HepG2 (cell line): Measurements from ENCODE around the gene HDAC8. TPM values are rescaled to one million over a fixed set of nuclear protein-coding genes. Genes with fewer than 3 reads are reported as not detected.

ENCODE experiments used
- ATAC-seq: fragments of 200-7000 bp; cut with Tn5 transposase; 3 replicates; pipeline ENCODE4 v1.9.1; 2020; ENCODE audit warnings: mild to moderate bottlenecking, moderate library complexity
- BruUV-seq: library from RNA; stranded (reverse); fragments of 400-500 nt; replicated peaks from 2 replicates; lab custom pipeline; 2021; lab: Mats Ljungman, UMichigan
- CTCF ChIA-PET: fragments of 300-600 bp; formaldehyde crosslinking; extraction: SDS; loops from one replicate; lab custom pipeline; 2021; ENCODE audit warnings: low total read pairs, inconsistent platforms, low intra/inter-chr PET ratio; lab: Yijun Ruan, JAX
- POLR2A ChIA-PET: fragments of 350-600 bp; sonication (Branson Sonifier 250); formaldehyde crosslinking; loops from one replicate; lab custom pipeline; 2020; ENCODE audit warnings: antibody characterized with exemption, inconsistent platforms; lab: Yijun Ruan, JAX
- DNase-seq: peaks from one replicate; pipeline ENCODE4 v3.0.0-alpha.2; 2015; ENCODE audit warnings: low spot score
- FAIRE-seq: peaks from 3 replicates; lab custom pipeline; 2011; peaks lifted over from hg19 to GRCh38; lab: Jason Lieb, UNC
- H2AFZ ChIP-seq: one replicate; pipeline ENCODE4 v1.6.1; 2011; ENCODE audit warnings: low read length, inconsistent platforms
- H3K27ac ChIP-seq: fragments of 300-600 bp; 3 replicates; pipeline ENCODE4 v1.8.0; 2011; ENCODE audit warnings: mixed run types, mild to moderate bottlenecking, mixed read lengths, low read length, inconsistent platforms; ENCODE audit not compliant: insufficient read depth; ENCODE audit errors: extremely low read length
- H3K27me3 ChIP-seq, 2 experiments: fragments of 200-600 bp in 1 of 2; 2 replicates in 1 of 2; 3 replicates in 1 of 2; pipeline versions ENCODE4 v1.6.0 to v1.8.0; 2011; ENCODE audit warnings: low read length in 2 of 2, mild to moderate bottlenecking in 2 of 2, moderate library complexity in 2 of 2, inconsistent platforms in 1 of 2; ENCODE audit not compliant: insufficient read depth in 2 of 2, control insufficient read depth in 1 of 2
- H3K36me3 ChIP-seq, 2 experiments: fragments of 200-600 bp in 1 of 2; replicated peaks in 1 of 2; 2 replicates in 1 of 2; 3 replicates in 1 of 2; pipeline versions ENCODE4 v1.5.1 to v1.8.0; 2011; ENCODE audit warnings: low read length in 2 of 2, inconsistent platforms in 1 of 2; ENCODE audit not compliant: insufficient read depth in 2 of 2, control insufficient read depth in 1 of 2
- H3K4me1 ChIP-seq: 2 replicates; pipeline ENCODE4 v1.5.1; 2012; ENCODE audit warnings: low read length, inconsistent platforms; ENCODE audit not compliant: insufficient read depth
- H3K4me2 ChIP-seq: 2 replicates; pipeline ENCODE4 v1.6.0; 2011; ENCODE audit warnings: low read depth, low read length, inconsistent platforms
- H3K4me3 ChIP-seq, 3 experiments: fragments of 200-600 bp in 1 of 3; sonication (generic), shearing (Covaris generic) in 1 of 3; replicated peaks in 1 of 3; 2 replicates each; pipeline ENCODE4 v1.5.1; 2011 to 2016; ENCODE audit warnings: low read length in 3 of 3, inconsistent platforms in 2 of 3, low read depth in 2 of 3, mild to moderate bottlenecking in 2 of 3, control low read depth in 1 of 3, mixed read lengths in 1 of 3; ENCODE audit not compliant: insufficient read depth in 1 of 3
- H3K79me2 ChIP-seq: one replicate; pipeline ENCODE4 v1.6.1; 2011; ENCODE audit warnings: low read length, inconsistent platforms; ENCODE audit not compliant: insufficient read depth
- H3K9ac ChIP-seq: 2 replicates; pipeline ENCODE4 v1.6.0; 2011; ENCODE audit warnings: mild to moderate bottlenecking, low read depth, low read length, inconsistent platforms; ENCODE audit not compliant: insufficient read depth
- H3K9me3 ChIP-seq: 2 replicates; pipeline ENCODE4 v1.5.1; 2012; ENCODE audit warnings: mild to moderate bottlenecking, low read length
- H4K20me1 ChIP-seq: 2 replicates; pipeline ENCODE4 v1.6.0; 2011; ENCODE audit warnings: inconsistent platforms, mild to moderate bottlenecking, low read length, moderate library complexity; ENCODE audit not compliant: insufficient read depth
- AKAP8 ChIP-seq: sonication (generic); formaldehyde crosslinking; IDR thresholded peaks from 2 replicates; pipeline ENCODE4 v1.5.1; 2020; ENCODE audit warnings: mild to moderate bottlenecking, missing genetic modification reagents
- DMAP1 ChIP-seq: IDR thresholded peaks from 2 replicates; pipeline ENCODE4 v1.6.1; 2016
- FOXK2 ChIP-seq: fragments of 450-650 bp; IDR thresholded peaks from 2 replicates; pipeline ENCODE4 v1.6.1; 2016
- FOXM1 ChIP-seq: sonication (generic); formaldehyde crosslinking; IDR thresholded peaks from 2 replicates; pipeline ENCODE4 v1.5.0; 2020; ENCODE audit warnings: missing genetic modification reagents
- HOXA5 ChIP-seq: sonication (generic); formaldehyde crosslinking; IDR thresholded peaks from 2 replicates; pipeline ENCODE4 v1.4.0; 2020; ENCODE audit warnings: missing genetic modification reagents
- HOXA7 ChIP-seq: sonication (generic); formaldehyde crosslinking; IDR thresholded peaks from 2 replicates; pipeline ENCODE4 v1.8.1; 2022; ENCODE audit warnings: mild to moderate bottlenecking, missing genetic modification reagents, moderate library complexity
- NFATC3 ChIP-seq: sonication (generic); formaldehyde crosslinking; IDR thresholded peaks from 2 replicates; pipeline ENCODE4 v1.5.1; 2020; ENCODE audit warnings: mild to moderate bottlenecking, missing genetic modification reagents
- NFYB ChIP-seq: sonication (generic); formaldehyde crosslinking; IDR thresholded peaks from 2 replicates; pipeline ENCODE4 v1.4.0; 2020; ENCODE audit warnings: missing genetic modification reagents
- RAD51 ChIP-seq: fragments of 450-650 bp; IDR thresholded peaks from 2 replicates; pipeline ENCODE4 v1.6.1; 2016; ENCODE audit warnings: borderline replicate concordance
- RBM22 ChIP-seq: fragments of 200-400 bp; formaldehyde crosslinking; optimal IDR thresholded peaks from 2 replicates; pipeline ENCODE3; 2017; ENCODE audit warnings: mild to moderate bottlenecking, low read length, moderate library complexity
- TSC22D2 ChIP-seq: sonication (generic); formaldehyde crosslinking; IDR thresholded peaks from 2 replicates; pipeline ENCODE4 v1.5.1; 2020; ENCODE audit warnings: missing genetic modification reagents, mild to moderate bottlenecking, borderline replicate concordance
- USF2 ChIP-seq, 2 experiments: sonication (generic) in 1 of 2; formaldehyde crosslinking in 1 of 2; IDR thresholded peaks; 2 replicates each; pipeline versions ENCODE4 v1.5.1 to v1.6.1; 2011 to 2020; ENCODE audit warnings: borderline replicate concordance in 1 of 2, low read depth in 1 of 2, low read length in 1 of 2, mild to moderate bottlenecking in 1 of 2, missing genetic modification reagents in 1 of 2, moderate library complexity in 1 of 2
- ZBTB38 ChIP-seq: sonication (generic); formaldehyde crosslinking; IDR thresholded peaks from 2 replicates; pipeline ENCODE4 v1.5.1; 2020; ENCODE audit warnings: mild to moderate bottlenecking, missing genetic modification reagents
- ZNF121 ChIP-seq: sonication (generic); formaldehyde crosslinking; IDR thresholded peaks from 2 replicates; pipeline ENCODE4 v1.5.0; 2020; ENCODE audit warnings: mild to moderate bottlenecking, missing genetic modification reagents
- ZNF354B ChIP-seq: sonication (generic); formaldehyde crosslinking; IDR thresholded peaks from 2 replicates; pipeline ENCODE4 v1.8.0; 2022; ENCODE audit warnings: mild to moderate bottlenecking, missing genetic modification reagents
- ZNF704 ChIP-seq: sonication (generic); formaldehyde crosslinking; IDR thresholded peaks from 2 replicates; pipeline ENCODE4 v1.8.1; 2023; ENCODE audit warnings: mild to moderate bottlenecking, inconsistent platforms, moderate library complexity, missing genetic modification reagents, borderline replicate concordance
- WGBS: methylation state at CpG from one replicate; pipeline ENCODE4 v1.1.6; 2017; ENCODE audit warnings: low lambda C conversion rate; 5-methylcytosine and 5-hydroxymethylcytosine counted together
- in situ Hi-C: cut with HindIII; loops from 2 replicates; pipeline ENCODE4 v1.10.0; 2017; ENCODE audit warnings: low pct_unique_long_range_greater_than_20kb; ENCODE audit not compliant: extremely low pct_ligation_motif_present
- intact Hi-C: fragments of 100-400 bp; cut with micrococcal nuclease; formaldehyde crosslinking; loops from one replicate; pipeline ENCODE4 v1.10.0; 2022; ENCODE audit not compliant: unreplicated experiment
- polyA plus RNA-seq, 8 experiments: library from polyadenylated mRNA; depleted of rRNA in 3 of 8; stranded (reverse) in 7 of 8; unstranded in 1 of 8; fragments of >200 nt; fragmentation: Illumina TruSeq in 4 of 8; extraction: Trizol in 4 of 8; gene quantifications; 2 replicates each; pipeline versions ENCODE4 v1.2.1 to v1.2.3, GENCODE V29; 2011 to 2016; ENCODE audit warnings: low read depth in 4 of 8, missing spikeins in 1 of 8, mixed read lengths in 1 of 8; ENCODE audit not compliant: insufficient read depth in 1 of 8
- total RNA-seq, 5 experiments: library from RNA; depleted of rRNA; stranded (reverse); fragments of >200 nt; fragmentation: Illumina TruSeq; extraction: Trizol; gene quantifications; 2 replicates each; pipeline ENCODE4 v1.2.3, GENCODE V29; 2016; ENCODE audit warnings: low read depth in 1 of 5

The HDAC8 gene
- total and polyA plus RNA-seq, 2 of the 13 experiments (the other 11 are each of a cell fraction or from before 2014, with no cell fraction given): 13.7 to 28.6 TPM

- Histone ChIP-seq H3K36me3 (no peaks in the 10 kb centered on the region), H3K27me3 (no peaks in the 10 kb centered on the region), H3K9ac (no peak overlapping the region), H3K4me2 (no peak overlapping the region), H4K20me1 (no peaks in the 10 kb centered on the region), H3K4me1 (no peaks in the 10 kb centered on the region), H3K27ac (no peak overlapping the region), H3K79me2 (no peaks in the 10 kb centered on the region), H3K9me3 (no peaks in the 10 kb centered on the region), H2AFZ (no peak overlapping the region), H3K4me3 (no peak overlapping the region)
- BruUV-seq: no TSS peak
- in situ Hi-C loops (no loop called here), intact Hi-C loops (no loop called here)
- ATAC-seq (no peak), DNase-seq (no peak), FAIRE-seq (no peak)
- 90% methylated on average over 8 of the region's 8 CpGs for WGBS
- ChIA-PET CTCF (no interaction called here), POLR2A (no interaction called here)
- TF ChIP-seq DMAP1 (CRISPR knock-in tag) (no peak), ZBTB38 (CRISPR knock-in tag) (no peak), HOXA7 (CRISPR knock-in tag) (no peak), USF2 (IDR thresholded peaks at IDR 0.05; ENCODE audit: low read depth, low read length) (no peak), USF2 (CRISPR knock-in tag; IDR thresholded peaks at IDR 0.05; ENCODE audit: borderline replicate concordance) (no peak), ZNF354B (no peak), HOXA5 (no peak), FOXK2 (no peak), AKAP8 (CRISPR knock-in tag) (no peak), TSC22D2 (CRISPR knock-in tag) (no peak), RBM22 (no peak), ZNF704 (CRISPR knock-in tag) (no peak), NFYB (CRISPR knock-in tag) (no peak), NFATC3 (CRISPR knock-in tag) (no peak), RAD51 (no peak), FOXM1 (CRISPR knock-in tag) (no peak), ZNF121 (no peak)
These were observed 178.0 kb downstream of the HDAC8 start for GRCh38 chrX:72394518-72395170.
